Neural cell (in vitro differentiated cells): ENCODE measurements around the gene ANKRD33. TPM values are rescaled to one million over a fixed set of nuclear protein-coding genes. Genes with fewer than 3 reads are reported as not detected.

Source experiments
- H2AFZ ChIP-seq: fragments of 200-600, 300-800 bp; sonication (generic), shearing (Covaris generic); 2 replicates; pipeline ENCODE4 v1.6.0; 2014; ENCODE audit warnings: low read depth, mild to moderate bottlenecking, antibody characterized with exemption, low read length, moderate library complexity
- H3F3A ChIP-seq: fragments of 200-600 bp; shearing (Covaris generic); 2 replicates; pipeline ENCODE4 v1.6.1; 2016; ENCODE audit warnings: mild to moderate bottlenecking, moderate library complexity, mixed read lengths, antibody characterized with exemption, low read length; ENCODE audit not compliant: insufficient read depth, poor library complexity, severe bottlenecking
- H3K27ac ChIP-seq: fragments of 200-600, 300-800 bp; sonication (generic), shearing (Covaris generic); 2 replicates; pipeline ENCODE4 v1.5.1; 2014; ENCODE audit warnings: mild to moderate bottlenecking, low read length, moderate library complexity
- H3K27me3 ChIP-seq: fragments of 300-800, 200-600 bp; sonication (generic), shearing (Covaris generic); 2 replicates; pipeline ENCODE4 v1.6.0; 2014; ENCODE audit warnings: mild to moderate bottlenecking, low read depth, low read length, moderate library complexity; ENCODE audit not compliant: insufficient read depth
- H3K36me3 ChIP-seq: fragments of 300-800, 200-600 bp; sonication (generic), shearing (Covaris generic); 2 replicates; pipeline ENCODE4 v1.5.1; 2014; ENCODE audit warnings: mild to moderate bottlenecking, antibody characterized with exemption, low read length, moderate library complexity; ENCODE audit not compliant: insufficient read depth
- H3K4me2 ChIP-seq: fragments of 300-800, 200-600 bp; sonication (generic), shearing (Covaris generic); 2 replicates; pipeline ENCODE4 v1.6.0; 2014; ENCODE audit warnings: mild to moderate bottlenecking, low read length
- H3K4me3 ChIP-seq: fragments of 300-800, 200-600 bp; sonication (generic), shearing (Covaris generic); 2 replicates; pipeline ENCODE4 v1.5.1; 2014; ENCODE audit warnings: mild to moderate bottlenecking, low read length, moderate library complexity
- H3K79me2 ChIP-seq: fragments of 200-600 bp; shearing (Covaris generic); replicated peaks from 2 replicates; pipeline ENCODE4 v1.6.0; 2014; ENCODE audit warnings: mild to moderate bottlenecking, low read length, moderate library complexity; ENCODE audit not compliant: insufficient read depth
- H3K9ac ChIP-seq: fragments of 300-800, 200-600 bp; sonication (generic), shearing (Covaris generic); 2 replicates; pipeline ENCODE4 v1.6.1; 2016; ENCODE audit warnings: mild to moderate bottlenecking, low read length, mixed read lengths
- H3K9me2 ChIP-seq: fragments of 200-600 bp; shearing (Covaris generic); 2 replicates; pipeline ENCODE4 v1.6.1; 2016; ENCODE audit warnings: mild to moderate bottlenecking, low read length, mixed read lengths; ENCODE audit not compliant: insufficient read depth
- H3K9me3 ChIP-seq: fragments of 200-600, 300-800 bp; sonication (generic), shearing (Covaris generic); 2 replicates; pipeline ENCODE4 v1.6.1; 2016; ENCODE audit warnings: mild to moderate bottlenecking, mixed run types, low read length, moderate library complexity, mixed read lengths
- H4K20me1 ChIP-seq: fragments of 200-600 bp; shearing (Covaris generic); 2 replicates; pipeline ENCODE4 v1.6.1; 2016; ENCODE audit warnings: mild to moderate bottlenecking, mixed run types; ENCODE audit not compliant: insufficient read depth
- CTCF ChIP-seq: fragments of 450-650 bp; IDR thresholded peaks from 2 replicates; pipeline ENCODE4 v1.5.1; 2014; ENCODE audit warnings: antibody characterized with exemption, mild to moderate bottlenecking, moderate library complexity; ENCODE audit not compliant: poor library complexity, severe bottlenecking
- EP300 ChIP-seq: fragments of 450-650 bp; conservative IDR thresholded peaks from 2 replicates; pipeline ENCODE4 v1.6.1; 2014; ENCODE audit warnings: antibody characterized with exemption, mild to moderate bottlenecking, moderate library complexity; ENCODE audit not compliant: poor library complexity, severe bottlenecking
- EZH2 ChIP-seq: fragments of 200-600, 300-800 bp; shearing (Covaris generic), sonication (generic); IDR thresholded peaks from 2 replicates; pipeline ENCODE4 v1.6.1; 2014; ENCODE audit warnings: antibody characterized with exemption, low read length, borderline replicate concordance, mild to moderate bottlenecking; ENCODE audit not compliant: insufficient read depth, poor library complexity, severe bottlenecking
- MXI1 ChIP-seq: fragments of 450-650 bp; conservative IDR thresholded peaks from 2 replicates; pipeline ENCODE4 v1.6.1; 2014; ENCODE audit warnings: antibody characterized with exemption, mild to moderate bottlenecking; ENCODE audit not compliant: poor library complexity, severe bottlenecking
- POLR2AphosphoS5 ChIP-seq: IDR thresholded peaks from 2 replicates; pipeline ENCODE4 v1.6.1; 2012
- RAD21 ChIP-seq: fragments of 450-650 bp; conservative IDR thresholded peaks from 2 replicates; pipeline ENCODE4 v1.6.1; 2014; ENCODE audit warnings: antibody characterized with exemption, mild to moderate bottlenecking, moderate library complexity
- REST ChIP-seq: IDR thresholded peaks from 2 replicates; pipeline ENCODE4 v1.6.1; 2012; ENCODE audit warnings: borderline replicate concordance
- SMC3 ChIP-seq: fragments of 450-650 bp; conservative IDR thresholded peaks from 2 replicates; pipeline ENCODE4 v1.6.1; 2014; ENCODE audit warnings: antibody characterized with exemption, mild to moderate bottlenecking, moderate library complexity; ENCODE audit not compliant: poor library complexity
- TAF1 ChIP-seq: IDR thresholded peaks from 2 replicates; pipeline ENCODE4 v1.6.1; 2012; ENCODE audit warnings: low read depth
- polyA plus RNA-seq: library from polyadenylated mRNA; depleted of rRNA; stranded (reverse); fragments of >200 nt; gene quantifications from 2 replicates; pipeline ENCODE4 v1.2.3, GENCODE V29; 2014

ANKRD33 gene
- polyA plus RNA-seq, 1 donor from 2014 or later, result not detected

- Histone ChIP-seq H3K36me3 (no peaks in the 10 kb centered on the region), H3K9me3 (no peaks in the 10 kb centered on the region), H4K20me1 (no peaks in the 10 kb centered on the region), H3K4me3 (no peak overlapping the region), H3K27me3 (peaks cover 16% of the 10 kb centered on the region), H2AFZ (no peak overlapping the region), H3K9ac (no peak overlapping the region), H3K79me2 (no peaks in the 10 kb centered on the region), H3K27ac (no peak overlapping the region), H3K4me2 (no peak overlapping the region), H3F3A (no peaks in the 10 kb centered on the region), H3K9me2 (no peaks in the 10 kb centered on the region)
- TF ChIP-seq SMC3, result no peak
- no peak for TF ChIP-seq EP300
- no peak for TF ChIP-seq REST
- TF ChIP-seq CTCF, result no peak
- TF ChIP-seq POLR2AphosphoS5, result no peak
- TF ChIP-seq EZH2, result no peak
These were observed 21.1 kb upstream of the ANKRD33 start for GRCh38 chr12:51866762-51867161.

- peaks cover 16% of the 10 kb centered on the region for H3K27me3 ChIP-seq
These were observed 20.5 kb upstream of the ANKRD33 start for GRCh38 chr12:51867371-51867770.

More at GRCh38 chr12:51867371-51867770, 20.5 kb upstream of the ANKRD33 start:
- H3K9me3 ChIP-seq, result no peaks in the 10 kb centered on the region
- H3K36me3 ChIP-seq, result no peaks in the 10 kb centered on the region
- H3K27ac ChIP-seq, result no peak overlapping the region
- no peak overlapping the region for H3K9ac ChIP-seq
- no peaks in the 10 kb centered on the region for H3K9me2 ChIP-seq
- H2AFZ ChIP-seq, result no peak overlapping the region
- no peak overlapping the region for H3K4me2 ChIP-seq
- no peaks in the 10 kb centered on the region for H3K79me2 ChIP-seq
- H4K20me1 ChIP-seq, result no peaks in the 10 kb centered on the region
- TF ChIP-seq RAD21 (no peak), REST (no peak), POLR2AphosphoS5 (no peak), TAF1 (no peak), MXI1 (no peak), SMC3 (no peak), EP300 (no peak), CTCF (no peak), EZH2 (no peak)
- no peak overlapping the region for H3K4me3 ChIP-seq
- no peaks in the 10 kb centered on the region for H3F3A ChIP-seq
